ENCODE results near the gene NOTCH2NLA.

NOTCH2NLA gene

GRCh38 chr1:146144465-146144864 is 84.4 kb downstream of the NOTCH2NLA start, which contains the start of gene NBPF10:
NBPF10 (minus strand) TSS chr1:146144804; CDS start chr1:146144769, 35 bp downstream.
- peak; percentile 0 for DNase-seq

All from CD4-positive, alpha-beta T cell treated with Interleukin-4 for 4 hours (primary cell).